HCT116 (cell line): ENCODE results near the gene SAMD14. TPM values are rescaled to one million over a fixed set of nuclear protein-coding genes. Genes with fewer than 3 reads are reported as not detected.

Experiments
- ATAC-seq: fragments of 200-7000 bp; cut with Tn5 transposase; 2 replicates; pipeline ENCODE4 v1.9.1; 2020; ENCODE audit warnings: mild to moderate bottlenecking, moderate library complexity
- BruUV-seq: library from RNA; stranded (reverse); fragments of 400-500 nt; replicated peaks from 2 replicates; lab custom pipeline; 2021; lab: Mats Ljungman, UMichigan
- CTCF ChIA-PET: fragments of 300-600 bp; sonication (Branson Sonifier 250); formaldehyde crosslinking; loops from one replicate; lab custom pipeline; 2021; ENCODE audit warnings: antibody characterized with exemption; lab: Charles Lee
- POLR2A ChIA-PET: fragments of 300-600, 350-600 bp; sonication (Branson Sonifier 250); formaldehyde crosslinking; loops from one replicate; lab custom pipeline; 2021; ENCODE audit warnings: antibody characterized with exemption; lab: Charles Lee
- RAD21 ChIA-PET, 2 experiments: fragments of 300-600 bp; sonication (Branson Sonifier 250); formaldehyde crosslinking; loops; one replicate each; lab custom pipeline; 2023; ENCODE audit warnings: low total read pairs in 2 of 2; ENCODE audit not compliant: uncharacterized antibody in 2 of 2, unreplicated experiment in 2 of 2, low non-redundant PET in 1 of 2; lab: Charles Lee
- DNase-seq: peaks from one replicate; pipeline ENCODE4 v3.0.0-alpha.2; 2010; ENCODE audit warnings: low read depth, low spot score
- H2AFZ ChIP-seq: fragments of 200-600 bp; shearing (Covaris generic), sonication (generic); 2 replicates; pipeline ENCODE4 v1.6.1; 2017; ENCODE audit warnings: low read depth, mixed run types, mixed read lengths, antibody characterized with exemption, low read length; ENCODE audit not compliant: poor library complexity, severe bottlenecking
- H3K27ac ChIP-seq: 2 replicates; pipeline ENCODE4 v1.5.1; 2012; ENCODE audit warnings: low read depth, low read length
- H3K27me3 ChIP-seq: fragments of 200-600 bp; sonication (generic); 2 replicates; pipeline ENCODE4 v1.6.1; 2016; ENCODE audit warnings: mixed run types, low read length, mixed read lengths; ENCODE audit not compliant: insufficient read depth
- H3K36me3 ChIP-seq, 2 experiments: fragments of 200-500 bp in 1 of 2; fragments of 200-600 bp in 1 of 2; sonication (Bioruptor generic) in 1 of 2; sonication (generic) in 1 of 2; 2 replicates each; pipeline versions ENCODE4 v1.5.1 to v1.6.1; 2014 to 2016; ENCODE audit warnings: low read length in 2 of 2, inconsistent platforms in 1 of 2, mixed read lengths in 1 of 2, mixed run types in 1 of 2; ENCODE audit not compliant: insufficient read depth in 2 of 2, control insufficient read depth in 1 of 2
- H3K4me1 ChIP-seq, 2 experiments: fragments of 200-600 bp in 1 of 2; sonication (generic) in 1 of 2; 2 replicates each; pipeline versions ENCODE4 v1.5.1 to v1.6.1; 2012 to 2017; ENCODE audit warnings: low read length in 2 of 2, inconsistent platforms in 1 of 2, mild to moderate bottlenecking in 1 of 2, mixed read lengths in 1 of 2, mixed run types in 1 of 2, moderate library complexity in 1 of 2; ENCODE audit not compliant: insufficient read depth in 2 of 2, control insufficient read depth in 1 of 2
- H3K4me2 ChIP-seq: fragments of 200-600 bp; sonication (generic); 2 replicates; pipeline ENCODE4 v1.6.1; 2017; ENCODE audit warnings: mixed run types, low read length, mixed read lengths
- H3K4me3 ChIP-seq, 2 experiments: fragments of 200-600 bp in 1 of 2; sonication (generic) in 1 of 2; replicated peaks in 1 of 2; 2 replicates each; pipeline ENCODE4 v1.5.1; 2011 to 2016; ENCODE audit warnings: low read length in 2 of 2, control low read depth in 1 of 2, low read depth in 1 of 2, mild to moderate bottlenecking in 1 of 2, mixed read lengths in 1 of 2, mixed run types in 1 of 2
- H3K79me2 ChIP-seq: fragments of 200-600 bp; sonication (generic); 2 replicates; pipeline ENCODE4 v1.6.1; 2017; ENCODE audit warnings: mild to moderate bottlenecking, mixed run types, low read length, moderate library complexity, mixed read lengths; ENCODE audit not compliant: insufficient read depth
- H3K9ac ChIP-seq: fragments of 200-600 bp; sonication (generic); 2 replicates; pipeline ENCODE4 v1.6.1; 2016; ENCODE audit warnings: low read length, mixed read lengths
- H3K9me2 ChIP-seq: fragments of 200-600 bp; sonication (generic), shearing (Covaris generic); 2 replicates; pipeline ENCODE4 v1.6.1; 2017; ENCODE audit warnings: mixed run types, mild to moderate bottlenecking, moderate library complexity; ENCODE audit not compliant: insufficient read depth
- H3K9me3 ChIP-seq, 2 experiments: fragments of 200-500 bp in 1 of 2; fragments of 200-600 bp in 1 of 2; sonication (Bioruptor generic) in 1 of 2; sonication (generic) in 1 of 2; 2 replicates each; pipeline ENCODE4 v1.6.1; 2014 to 2017; ENCODE audit warnings: low read length in 2 of 2, mixed read lengths in 2 of 2, inconsistent platforms in 1 of 2, low read depth in 1 of 2, mild to moderate bottlenecking in 1 of 2, mixed run types in 1 of 2, moderate library complexity in 1 of 2; ENCODE audit not compliant: control insufficient read depth in 1 of 2, insufficient read depth in 1 of 2
- H4K20me1 ChIP-seq: fragments of 200-600 bp; sonication (generic), shearing (Covaris generic); 2 replicates; pipeline ENCODE4 v1.6.1; 2017; ENCODE audit warnings: mixed run types, mild to moderate bottlenecking, moderate library complexity; ENCODE audit not compliant: insufficient read depth
- CEBPB ChIP-seq: IDR thresholded peaks from 2 replicates; pipeline ENCODE4 v1.6.1; 2012; ENCODE audit warnings: low read depth
- CTCF ChIP-seq, 3 experiments: fragments of 200-600 bp in 1 of 3; sonication (generic) in 1 of 3; IDR thresholded peaks in 2 of 3; conservative IDR thresholded peaks in 1 of 3; 2 replicates each; pipeline ENCODE4 v1.5.1; 2012 to 2017; ENCODE audit warnings: low read depth in 2 of 3, low read length in 2 of 3, antibody characterized with exemption in 1 of 3, borderline replicate concordance in 1 of 3, control low read depth in 1 of 3, mild to moderate bottlenecking in 1 of 3, mixed read lengths in 1 of 3, mixed run types in 1 of 3, moderate library complexity in 1 of 3; ENCODE audit not compliant: insufficient read depth in 1 of 3
- EZH2 ChIP-seq: fragments of 200-600 bp; sonication (generic); IDR thresholded peaks from 2 replicates; pipeline ENCODE4 v1.6.1; 2017; ENCODE audit warnings: antibody characterized with exemption, mixed run types
- MAX ChIP-seq: IDR thresholded peaks from 2 replicates; pipeline ENCODE4 v1.6.1; 2012
- POLR2AphosphoS5 ChIP-seq: IDR thresholded peaks from 2 replicates; pipeline ENCODE4 v1.6.1; 2011; ENCODE audit warnings: mild to moderate bottlenecking, low read depth, low read length, moderate library complexity
- RAD21 ChIP-seq: IDR thresholded peaks from 2 replicates; pipeline ENCODE4 v1.6.1; 2012; ENCODE audit warnings: low read depth, mild to moderate bottlenecking
- SIN3A ChIP-seq: IDR thresholded peaks from 2 replicates; pipeline ENCODE4 v1.6.1; 2012; ENCODE audit warnings: low read depth
- SP1 ChIP-seq: IDR thresholded peaks from 2 replicates; pipeline ENCODE4 v1.6.1; 2012; ENCODE audit warnings: low read depth
- SRF ChIP-seq: IDR thresholded peaks from 2 replicates; pipeline ENCODE4 v1.6.1; 2012; ENCODE audit warnings: low read depth
- TCF7L2 ChIP-seq: IDR thresholded peaks from 2 replicates; pipeline ENCODE4 v1.7.0; 2011; ENCODE audit warnings: borderline replicate concordance, inconsistent platforms; ENCODE audit not compliant: insufficient read depth, insufficient read length; ENCODE audit errors: extremely low read depth
- ZNF274 ChIP-seq: fragments of 200-500 bp; sonication (Bioruptor generic); IDR thresholded peaks from 2 replicates; pipeline ENCODE4 v1.6.1; 2014; ENCODE audit warnings: mild to moderate bottlenecking, low read depth, low read length, inconsistent platforms
- intact Hi-C: fragments of 100-400 bp; cut with micrococcal nuclease; formaldehyde crosslinking; loops from 2 replicates; pipeline ENCODE4 v1.10.0; 2022
- total RNA-seq: library from RNA; stranded (reverse); gene quantifications from one replicate; pipeline ENCODE4 v1.2.1, GENCODE V29; 2021; ENCODE audit not compliant: unreplicated experiment
- TF ChIP-seq, protein P1 (sequence below): IDR thresholded peaks from 2 replicates; pipeline ENCODE4 v1.6.1; 2011; ENCODE audit warnings: mild to moderate bottlenecking, low read length, moderate library complexity; ENCODE audit not compliant: insufficient replicate concordance; ENCODE audit errors: extremely low read depth

The SAMD14 gene
- total RNA-seq, 1 experiment from 2014 or later = 1.5 TPM

DNA sequence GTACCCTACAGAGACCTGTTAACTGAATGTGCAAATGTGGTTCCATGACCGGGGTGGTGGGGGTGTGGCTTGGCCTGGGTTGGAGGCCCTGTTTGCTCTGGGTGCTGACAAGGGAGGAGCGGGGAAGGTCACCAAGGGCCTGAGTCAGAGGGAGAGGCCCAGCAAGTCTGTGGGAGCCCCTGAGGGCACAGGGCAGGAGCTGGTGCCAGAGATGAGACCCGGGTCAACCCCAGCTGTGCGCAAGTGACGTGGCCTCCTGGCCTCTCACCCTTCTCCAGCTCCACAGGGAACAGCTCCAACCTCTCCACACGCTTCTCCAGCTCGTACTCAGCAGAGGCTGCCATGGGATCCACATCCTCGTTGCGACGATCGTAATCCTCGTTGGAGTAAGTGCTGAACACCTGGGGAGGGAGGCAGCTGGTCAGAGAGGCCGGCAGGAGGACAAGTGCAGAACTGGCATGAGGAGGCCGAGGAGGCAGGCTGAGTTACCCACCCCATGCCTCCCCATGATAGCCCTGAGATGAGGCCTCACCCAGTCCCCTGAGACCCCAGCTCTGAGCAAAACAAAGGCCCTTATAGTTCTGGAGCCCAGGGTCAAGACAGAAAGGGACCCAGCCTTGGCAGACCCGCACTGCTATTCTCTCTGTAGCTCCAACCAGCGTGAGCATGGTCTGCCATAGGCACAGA, 15.0 kb upstream of the SAMD14 start:
- ChIA-PET CTCF (interaction anchor here (0.9 kb wide), 1 partner anchor 8 kb away, joined by 4 read pairs; no protein-coding TSS in a partner anchor), RAD21 (no interaction called here), POLR2A (no interaction called here)
- TF ChIP-seq SP1 = no peak
- TF ChIP-seq POLR2AphosphoS5 = no peak
- TF ChIP-seq TCF7L2 = no peak
- TF ChIP-seq SRF = no peak
- no peak for TF ChIP-seq MAX
- TF ChIP-seq CEBPB = no peak
- no peak for TF ChIP-seq EZH2
- TF ChIP-seq SIN3A = no peak
- TF ChIP-seq ZNF274 = no peak
- Histone ChIP-seq H3K27me3 (no peaks in the 10 kb centered on the region), H3K79me2 (peaks cover 84% of the 10 kb centered on the region), H3K9ac (no peak overlapping the region), H3K4me2 (no peak overlapping the region), H2AFZ (no peak overlapping the region), H4K20me1 (peaks cover 4% of the 10 kb centered on the region; the same call in 1 of the 2 replicates), H3K9me3 (no peaks in the 10 kb centered on the region), H3K9me2 (no peaks in the 10 kb centered on the region), H3K27ac (0 out of 2 replicates have a peak overlapping the region, but pooled peaks have one; percentile 9), H3K36me3 (peaks cover 52 to 72% of the 10 kb centered on the region in 2 experiments), H3K4me1 (peaks cover 10 to 30% of the 10 kb centered on the region in 2 experiments; a peak in 3 of 4 replicates), H3K4me3 (no peak overlapping the region)
- ATAC-seq (no peak), DNase-seq (no peak)
- BruUV-seq = no TSS peak
- intact Hi-C loops = no loop called here

DNA sequence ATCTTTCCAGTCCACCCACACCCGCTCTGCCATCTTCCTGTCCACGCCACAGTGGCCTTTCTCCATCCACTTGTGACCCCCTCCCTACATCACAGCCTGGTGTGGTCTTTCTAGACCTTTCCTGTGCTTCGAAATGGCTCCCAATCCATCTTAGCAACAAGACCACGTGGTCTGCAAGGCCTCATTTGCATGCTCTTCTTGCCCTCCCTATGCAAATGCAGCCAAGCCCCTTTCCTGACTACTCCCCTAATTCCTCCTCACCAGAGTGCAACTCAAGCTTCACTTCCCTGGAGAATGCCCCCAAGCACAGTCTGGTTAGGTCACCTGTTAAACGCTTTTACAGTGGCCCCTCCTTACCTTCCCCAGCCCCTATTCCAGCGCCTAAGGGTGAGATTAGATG, 14.4 kb upstream of the SAMD14 start:
- Histone ChIP-seq H3K4me2 (no peak overlapping the region), H3K9ac (no peak overlapping the region)
- POLR2A ChIA-PET = no interaction called here
- TF ChIP-seq SP1 (no peak), RAD21 (no peak), CTCF (IDR thresholded peaks at IDR 0.05 in 2 of 3, conservative IDR thresholded peaks at IDR 0.05 in 1 of 3; ENCODE audit: borderline replicate concordance in 1 of 3, insufficient read depth in 1 of 3, low read depth in 2 of 3, low read length in 2 of 3) (no peak), TCF7L2 (no peak)
- TF ChIP-seq, protein P1, sequence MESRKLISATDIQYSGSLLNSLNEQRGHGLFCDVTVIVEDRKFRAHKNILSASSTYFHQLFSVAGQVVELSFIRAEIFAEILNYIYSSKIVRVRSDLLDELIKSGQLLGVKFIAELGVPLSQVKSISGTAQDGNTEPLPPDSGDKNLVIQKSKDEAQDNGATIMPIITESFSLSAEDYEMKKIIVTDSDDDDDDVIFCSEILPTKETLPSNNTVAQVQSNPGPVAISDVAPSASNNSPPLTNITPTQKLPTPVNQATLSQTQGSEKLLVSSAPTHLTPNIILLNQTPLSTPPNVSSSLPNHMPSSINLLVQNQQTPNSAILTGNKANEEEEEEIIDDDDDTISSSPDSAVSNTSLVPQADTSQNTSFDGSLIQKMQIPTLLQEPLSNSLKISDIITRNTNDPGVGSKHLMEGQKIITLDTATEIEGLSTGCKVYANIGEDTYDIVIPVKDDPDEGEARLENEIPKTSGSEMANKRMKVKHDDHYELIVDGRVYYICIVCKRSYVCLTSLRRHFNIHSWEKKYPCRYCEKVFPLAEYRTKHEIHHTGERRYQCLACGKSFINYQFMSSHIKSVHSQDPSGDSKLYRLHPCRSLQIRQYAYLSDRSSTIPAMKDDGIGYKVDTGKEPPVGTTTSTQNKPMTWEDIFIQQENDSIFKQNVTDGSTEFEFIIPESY = no peak

More for the DNA sequence above, 14.4 kb upstream of the SAMD14 start:
- H3K4me1 ChIP-seq = peaks cover 10 to 30% of the 10 kb centered on the region in 2 experiments; a peak in 3 of 4 replicates
- no peaks in the 10 kb centered on the region for H3K9me3 ChIP-seq
- ChIA-PET RAD21 (no interaction called here), CTCF (no interaction called here)
- no peak overlapping the region for H2AFZ ChIP-seq
- H3K27me3 ChIP-seq = no peaks in the 10 kb centered on the region
- no peaks in the 10 kb centered on the region for H3K9me2 ChIP-seq
- H3K79me2 ChIP-seq = peaks cover 79% of the 10 kb centered on the region
- peaks cover 56 to 78% of the 10 kb centered on the region in 2 experiments for H3K36me3 ChIP-seq
- no peak overlapping the region for H3K27ac ChIP-seq
- intact Hi-C loops = no loop called here
- peaks cover 4% of the 10 kb centered on the region; the same call in 1 of the 2 replicates for H4K20me1 ChIP-seq
- H3K4me3 ChIP-seq = no peak overlapping the region
- ATAC-seq = no peak
- BruUV-seq = no TSS peak
- no peak for DNase-seq
